HepG2 (cell line): ENCODE data around the gene LRR1. TPM values are rescaled to one million over a fixed set of nuclear protein-coding genes. Genes with fewer than 3 reads are reported as not detected.

ENCODE experiments used
- ATF7-NPFF ChIP-seq: sonication (generic); formaldehyde crosslinking; IDR thresholded peaks from 2 replicates; pipeline ENCODE4 v1.8.1; 2023; ENCODE audit warnings: mild to moderate bottlenecking, low read depth, missing genetic modification reagents, moderate library complexity
- KMT2B ChIP-seq: IDR thresholded peaks from 2 replicates; pipeline ENCODE4 v1.6.1; 2016; ENCODE audit warnings: missing genetic modification reagents, missing compliant biosample characterization
- MEF2D ChIP-seq: sonication (generic); formaldehyde crosslinking; IDR thresholded peaks from 2 replicates; pipeline ENCODE4 v1.5.1; 2020; ENCODE audit warnings: mild to moderate bottlenecking, missing genetic modification reagents
- NFATC3 ChIP-seq: sonication (generic); formaldehyde crosslinking; IDR thresholded peaks from 2 replicates; pipeline ENCODE4 v1.5.1; 2020; ENCODE audit warnings: mild to moderate bottlenecking, missing genetic modification reagents
- NRL ChIP-seq: sonication (generic); formaldehyde crosslinking; IDR thresholded peaks from 2 replicates; pipeline ENCODE4 v1.5.0; 2020; ENCODE audit warnings: missing genetic modification reagents, mild to moderate bottlenecking, moderate library complexity, borderline replicate concordance
- SP2 ChIP-seq: sonication (generic); formaldehyde crosslinking; IDR thresholded peaks from 2 replicates; pipeline ENCODE4 v1.5.1; 2020; ENCODE audit warnings: mild to moderate bottlenecking, missing genetic modification reagents
- TARDBP ChIP-seq: sonication (generic); formaldehyde crosslinking; IDR thresholded peaks from 2 replicates; pipeline ENCODE4 v1.8.0; 2022; ENCODE audit warnings: mild to moderate bottlenecking, missing genetic modification reagents
- ZFP1 ChIP-seq: IDR thresholded peaks from 2 replicates; pipeline ENCODE4 v1.6.1; 2016
- ZNF20 ChIP-seq: sonication (generic); formaldehyde crosslinking; IDR thresholded peaks from 2 replicates; pipeline ENCODE4 v1.4.0; 2020; ENCODE audit warnings: mild to moderate bottlenecking, moderate library complexity, missing genetic modification reagents
- ZNF350 ChIP-seq: sonication (generic); formaldehyde crosslinking; IDR thresholded peaks from 2 replicates; pipeline ENCODE4 v1.4.0; 2020; ENCODE audit warnings: mild to moderate bottlenecking, low read depth, missing genetic modification reagents, borderline replicate concordance
- ZNF354B ChIP-seq: sonication (generic); formaldehyde crosslinking; IDR thresholded peaks from 2 replicates; pipeline ENCODE4 v1.8.0; 2022; ENCODE audit warnings: mild to moderate bottlenecking, missing genetic modification reagents
- ZNF710 ChIP-seq: sonication (generic); formaldehyde crosslinking; IDR thresholded peaks from 2 replicates; pipeline ENCODE4 v1.5.0; 2020; ENCODE audit warnings: mild to moderate bottlenecking, missing genetic modification reagents, borderline replicate concordance
- ZNF720 ChIP-seq: sonication (generic); formaldehyde crosslinking; IDR thresholded peaks from 2 replicates; pipeline ENCODE4 v1.4.0; 2020; ENCODE audit warnings: missing genetic modification reagents
- polyA plus RNA-seq, 8 experiments: library from polyadenylated mRNA; depleted of rRNA in 3 of 8; stranded (reverse) in 7 of 8; unstranded in 1 of 8; fragments of >200 nt; fragmentation: Illumina TruSeq in 4 of 8; extraction: Trizol in 4 of 8; gene quantifications; 2 replicates each; pipeline versions ENCODE4 v1.2.1 to v1.2.3, GENCODE V29; 2011 to 2016; ENCODE audit warnings: low read depth in 4 of 8, missing spikeins in 1 of 8, mixed read lengths in 1 of 8; ENCODE audit not compliant: insufficient read depth in 1 of 8
- total RNA-seq, 5 experiments: library from RNA; depleted of rRNA; stranded (reverse); fragments of >200 nt; fragmentation: Illumina TruSeq; extraction: Trizol; gene quantifications; 2 replicates each; pipeline ENCODE4 v1.2.3, GENCODE V29; 2016; ENCODE audit warnings: low read depth in 1 of 5
- TF ChIP-seq, protein P1 (sequence below): sonication (generic); formaldehyde crosslinking; IDR thresholded peaks from 2 replicates; pipeline ENCODE4 v1.4.0; 2020; ENCODE audit warnings: missing genetic modification reagents
- TF ChIP-seq, protein P2 (sequence below): sonication (generic); formaldehyde crosslinking; IDR thresholded peaks from 2 replicates; pipeline ENCODE4 v1.8.1; 2023; ENCODE audit warnings: mild to moderate bottlenecking, moderate library complexity, missing genetic modification reagents
- TF ChIP-seq, protein P3 (sequence below): sonication (generic); formaldehyde crosslinking; IDR thresholded peaks from 2 replicates; pipeline ENCODE4 v1.4.0; 2020; ENCODE audit warnings: missing genetic modification reagents, borderline replicate concordance

Gene LRR1
- total and polyA plus RNA-seq, 2 of the 13 experiments (the other 11 are each of a cell fraction or from before 2014, with no cell fraction given), result 7.0 to 36.2 TPM

DNA sequence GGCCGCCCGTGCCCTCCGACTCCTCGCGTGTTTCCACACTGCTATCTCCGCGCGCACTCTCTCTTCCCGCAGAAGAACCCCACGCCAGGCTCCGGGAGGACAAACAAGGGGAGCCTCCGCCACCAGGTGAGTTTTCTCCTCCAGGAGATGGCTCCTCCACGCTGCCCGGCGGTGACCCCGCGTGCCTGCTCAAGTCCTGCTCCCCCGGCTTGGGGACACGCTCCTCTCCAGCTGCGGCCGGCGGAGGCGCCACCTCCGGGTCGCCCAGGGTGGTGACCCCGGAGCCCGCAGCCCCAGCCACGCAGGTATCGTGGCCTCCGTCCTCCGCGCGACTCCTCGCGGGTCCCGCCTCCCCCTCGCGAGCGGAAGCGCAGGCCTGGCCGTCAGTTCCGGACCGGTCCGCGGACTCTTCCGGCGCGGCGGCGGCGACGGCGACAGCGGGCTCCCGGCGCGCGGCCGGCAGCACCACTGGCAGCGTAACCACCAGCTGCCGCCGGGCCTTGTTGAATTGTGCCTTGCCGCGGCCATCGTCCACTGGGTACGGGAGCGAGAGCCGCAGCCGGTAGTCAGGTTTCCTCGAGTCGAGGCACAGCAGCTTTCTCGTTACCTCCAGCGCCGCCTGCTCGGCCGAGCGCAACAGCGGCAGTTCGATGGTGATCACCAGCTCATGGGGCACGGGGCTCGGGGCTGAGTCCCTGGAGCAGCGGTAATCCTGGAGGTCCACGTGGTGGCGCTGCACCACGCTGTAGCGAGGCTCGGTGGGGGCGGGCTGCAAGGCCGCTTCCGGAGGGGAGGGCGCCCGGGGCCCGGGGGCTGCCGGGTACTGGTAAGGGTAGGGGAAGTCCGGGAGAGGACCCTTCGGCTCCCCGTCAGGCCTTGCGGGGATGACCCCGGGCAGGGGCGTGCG lies 35.2 kb downstream of the LRR1 start (continued):
- TF ChIP-seq ZNF710 (CRISPR knock-in tag), result peak; percentile 88
- TF ChIP-seq, protein P1, sequence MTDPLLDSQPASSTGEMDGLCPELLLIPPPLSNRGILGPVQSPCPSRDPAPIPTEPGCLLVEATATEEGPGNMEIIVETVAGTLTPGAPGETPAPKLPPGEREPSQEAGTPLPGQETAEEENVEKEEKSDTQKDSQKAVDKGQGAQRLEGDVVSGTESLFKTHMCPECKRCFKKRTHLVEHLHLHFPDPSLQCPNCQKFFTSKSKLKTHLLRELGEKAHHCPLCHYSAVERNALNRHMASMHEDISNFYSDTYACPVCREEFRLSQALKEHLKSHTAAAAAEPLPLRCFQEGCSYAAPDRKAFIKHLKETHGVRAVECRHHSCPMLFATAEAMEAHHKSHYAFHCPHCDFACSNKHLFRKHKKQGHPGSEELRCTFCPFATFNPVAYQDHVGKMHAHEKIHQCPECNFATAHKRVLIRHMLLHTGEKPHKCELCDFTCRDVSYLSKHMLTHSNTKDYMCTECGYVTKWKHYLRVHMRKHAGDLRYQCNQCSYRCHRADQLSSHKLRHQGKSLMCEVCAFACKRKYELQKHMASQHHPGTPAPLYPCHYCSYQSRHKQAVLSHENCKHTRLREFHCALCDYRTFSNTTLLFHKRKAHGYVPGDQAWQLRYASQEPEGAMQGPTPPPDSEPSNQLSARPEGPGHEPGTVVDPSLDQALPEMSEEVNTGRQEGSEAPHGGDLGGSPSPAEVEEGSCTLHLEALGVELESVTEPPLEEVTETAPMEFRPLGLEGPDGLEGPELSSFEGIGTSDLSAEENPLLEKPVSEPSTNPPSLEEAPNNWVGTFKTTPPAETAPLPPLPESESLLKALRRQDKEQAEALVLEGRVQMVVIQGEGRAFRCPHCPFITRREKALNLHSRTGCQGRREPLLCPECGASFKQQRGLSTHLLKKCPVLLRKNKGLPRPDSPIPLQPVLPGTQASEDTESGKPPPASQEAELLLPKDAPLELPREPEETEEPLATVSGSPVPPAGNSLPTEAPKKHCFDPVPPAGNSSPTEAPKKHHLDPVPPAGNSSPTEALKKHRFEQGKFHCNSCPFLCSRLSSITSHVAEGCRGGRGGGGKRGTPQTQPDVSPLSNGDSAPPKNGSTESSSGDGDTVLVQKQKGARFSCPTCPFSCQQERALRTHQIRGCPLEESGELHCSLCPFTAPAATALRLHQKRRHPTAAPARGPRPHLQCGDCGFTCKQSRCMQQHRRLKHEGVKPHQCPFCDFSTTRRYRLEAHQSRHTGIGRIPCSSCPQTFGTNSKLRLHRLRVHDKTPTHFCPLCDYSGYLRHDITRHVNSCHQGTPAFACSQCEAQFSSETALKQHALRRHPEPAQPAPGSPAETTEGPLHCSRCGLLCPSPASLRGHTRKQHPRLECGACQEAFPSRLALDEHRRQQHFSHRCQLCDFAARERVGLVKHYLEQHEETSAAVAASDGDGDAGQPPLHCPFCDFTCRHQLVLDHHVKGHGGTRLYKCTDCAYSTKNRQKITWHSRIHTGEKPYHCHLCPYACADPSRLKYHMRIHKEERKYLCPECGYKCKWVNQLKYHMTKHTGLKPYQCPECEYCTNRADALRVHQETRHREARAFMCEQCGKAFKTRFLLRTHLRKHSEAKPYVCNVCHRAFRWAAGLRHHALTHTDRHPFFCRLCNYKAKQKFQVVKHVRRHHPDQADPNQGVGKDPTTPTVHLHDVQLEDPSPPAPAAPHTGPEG (CRISPR knock-in tag), result peak; percentile 72; the same call in 1 of the 2 replicates
- TF ChIP-seq ZNF720 (CRISPR knock-in tag), result no peak
- TF ChIP-seq NFATC3, result no peak
- TF ChIP-seq SP2 (CRISPR knock-in tag), result peak; percentile 44
- no peak; the same call in 1 of the 2 replicates for TF ChIP-seq ZNF350 (CRISPR knock-in tag)
- TF ChIP-seq KMT2B (CRISPR knock-in tag), result peak; percentile 82; the same call in 1 of the 2 replicates
- TF ChIP-seq NRL (CRISPR knock-in tag), result no peak
- peak; percentile 83; the same call in 1 of the 2 replicates for TF ChIP-seq ZNF20 (CRISPR knock-in tag)
- no peak; the same call in none of the 2 replicates for TF ChIP-seq ATF7-NPFF
- no peak for TF ChIP-seq ZNF354B (CRISPR knock-in tag)
- 0 out of 2 replicates have a peak, but pooled peaks have one; percentile 53 for TF ChIP-seq ZFP1 (CRISPR knock-in tag)
- TF ChIP-seq MEF2D (CRISPR knock-in tag), result 0 out of 2 replicates have a peak, but pooled peaks have one; percentile 37
- TF ChIP-seq, protein P2, sequence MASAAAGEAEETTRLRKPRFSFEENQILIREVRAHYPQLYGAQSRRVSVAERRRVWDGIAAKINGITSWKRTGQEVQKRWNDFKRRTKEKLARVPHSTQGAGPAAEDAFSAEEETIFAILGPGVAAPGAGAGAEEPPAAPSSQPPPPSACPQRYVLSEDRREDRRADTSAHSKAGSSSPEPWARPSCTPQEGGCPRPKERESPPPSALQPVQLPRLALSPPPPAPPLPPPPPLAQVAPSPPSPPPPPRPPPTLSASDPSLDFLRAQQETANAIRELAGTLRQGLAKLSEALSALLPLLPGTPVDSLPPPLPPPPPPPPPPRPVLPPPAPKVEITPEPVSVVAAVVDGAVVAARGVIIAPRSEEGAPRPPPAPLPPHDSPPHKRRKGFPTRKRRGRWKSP, result peak; percentile 65; the same call in 1 of the 2 replicates
- peak; percentile 21; the same call in 1 of the 2 replicates for TF ChIP-seq TARDBP
- TF ChIP-seq, protein P3, sequence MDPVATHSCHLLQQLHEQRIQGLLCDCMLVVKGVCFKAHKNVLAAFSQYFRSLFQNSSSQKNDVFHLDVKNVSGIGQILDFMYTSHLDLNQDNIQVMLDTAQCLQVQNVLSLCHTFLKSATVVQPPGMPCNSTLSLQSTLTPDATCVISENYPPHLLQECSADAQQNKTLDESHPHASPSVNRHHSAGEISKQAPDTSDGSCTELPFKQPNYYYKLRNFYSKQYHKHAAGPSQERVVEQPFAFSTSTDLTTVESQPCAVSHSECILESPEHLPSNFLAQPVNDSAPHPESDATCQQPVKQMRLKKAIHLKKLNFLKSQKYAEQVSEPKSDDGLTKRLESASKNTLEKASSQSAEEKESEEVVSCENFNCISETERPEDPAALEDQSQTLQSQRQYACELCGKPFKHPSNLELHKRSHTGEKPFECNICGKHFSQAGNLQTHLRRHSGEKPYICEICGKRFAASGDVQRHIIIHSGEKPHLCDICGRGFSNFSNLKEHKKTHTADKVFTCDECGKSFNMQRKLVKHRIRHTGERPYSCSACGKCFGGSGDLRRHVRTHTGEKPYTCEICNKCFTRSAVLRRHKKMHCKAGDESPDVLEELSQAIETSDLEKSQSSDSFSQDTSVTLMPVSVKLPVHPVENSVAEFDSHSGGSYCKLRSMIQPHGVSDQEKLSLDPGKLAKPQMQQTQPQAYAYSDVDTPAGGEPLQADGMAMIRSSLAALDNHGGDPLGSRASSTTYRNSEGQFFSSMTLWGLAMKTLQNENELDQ (CRISPR knock-in tag), result no peak
